Right ventricle myocardium inferior (tissue), 1 donor: ENCODE measurements around the gene LYSMD4. TPM values are rescaled to one million over a fixed set of nuclear protein-coding genes. Genes with fewer than 3 reads are reported as not detected.
"Not testable (repeated sequence)": the region's sequence is repeated elsewhere in the genome, so short reads cannot be mapped to it uniquely, and the experiment has no call there.

ENCODE experiments used
- ATAC-seq: fragments of 200-7000 bp; cut with Tn5 transposase; one replicate; pipeline ENCODE4 v1.9.1; 2020; ENCODE audit warnings: mild to moderate bottlenecking, moderate library complexity
- DNase-seq: peaks from one replicate; pipeline ENCODE4 v3.0.0; 2021; ENCODE audit errors: missing footprints
- intact Hi-C: fragments of 100-400 bp; cut with DNase I; formaldehyde crosslinking; loops from one replicate; pipeline ENCODE4 v1.11.0; 2022
- long read RNA-seq: library from polyadenylated mRNA; unstranded; transcript quantifications from one replicate; pipeline ENCODE4 v2.0.0, GENCODE V29; 2021
- total RNA-seq: library from RNA; stranded (reverse); fragmentation: NEBNext Ultra II Directional; extraction: Animal tissue kit (Norgen Biotek cat#: 25700); gene quantifications from one replicate; pipeline ENCODE4 v1.2.1, GENCODE V29; 2021
- donor health status: DM: no; HTN: yes; CAD: no; lungs with severe emphysema.

LYSMD4 gene
- total RNA-seq, result 9.3 TPM
- long read RNA-seq, partial matches to known transcripts, result 4 of 12 reads
- long read RNA-seq, other reads (novel, unspliced or antisense), result 7 of 12 reads

- intact Hi-C loops, result loop anchor here (5.0 to 10.0 kb wide), 2 partner anchors 451 to 629 kb away; partner anchors contain the start of gene SYNM
These were observed at the start of gene LYSMD4 for GRCh38 chr15:99733268-99734039. TSS of gene LYSMD4 (minus strand) at chr15:99733437. CDS start at chr15:99731999, 1,438 bp downstream.

GRCh38 chr15:99782029-99782428 is 48.8 kb upstream of the LYSMD4 start:
- ATAC-seq, intact Hi-C loops, DNase-seq: not testable (repeated sequence)

More at GRCh38 chr15:99733268-99734039, at the start of gene LYSMD4:
- peak; percentile 99 for DNase-seq
- ATAC-seq, result peak; percentile 99

GRCh38 chr15:99777144-99777543 is 43.9 kb upstream of the LYSMD4 start:
- DNase-seq (no peak), ATAC-seq (no peak)
- intact Hi-C loops, result no loop called here

- DNase-seq, result no peak
- intact Hi-C loops, result no loop called here
These were observed 31.3 kb upstream of the LYSMD4 start for GRCh38 chr15:99764522-99764921.

GRCh38 chr15:99763827-99764226 is 30.6 kb upstream of the LYSMD4 start:
- intact Hi-C loops, result no loop called here
- no peak for ATAC-seq
- no peak for DNase-seq

More at GRCh38 chr15:99764522-99764921, 31.3 kb upstream of the LYSMD4 start:
- ATAC-seq, result no peak

- no peak for ATAC-seq
- intact Hi-C loops, result no loop called here
These were observed 29.1 kb upstream of the LYSMD4 start for GRCh38 chr15:99762288-99762687.

GRCh38 chr15:99755692-99756409 is 22.6 kb upstream of the LYSMD4 start:
- DNase-seq (no peak), ATAC-seq (peak; percentile 86)
- intact Hi-C loops, result loop anchor here (2.0 kb wide), 1 partner anchor 483 kb away; no protein-coding TSS in a partner anchor

More at GRCh38 chr15:99762288-99762687, 29.1 kb upstream of the LYSMD4 start:
- DNase-seq, result no peak

- no peak for ATAC-seq
- intact Hi-C loops, result no loop called here
These were observed 19.8 kb upstream of the LYSMD4 start for GRCh38 chr15:99753066-99753465.

GRCh38 chr15:99752556-99752955 is 19.3 kb upstream of the LYSMD4 start:
- ATAC-seq (no peak), DNase-seq (no peak)
- intact Hi-C loops, result no loop called here

More at GRCh38 chr15:99753066-99753465, 19.8 kb upstream of the LYSMD4 start:
- no peak for DNase-seq

- DNase-seq, ATAC-seq, intact Hi-C loops: not testable (repeated sequence)
These were observed 17.1 kb upstream of the LYSMD4 start for GRCh38 chr15:99750326-99750725.

- intact Hi-C loops, result no loop called here
- ATAC-seq (no peak), DNase-seq (no peak)
These were observed 16.1 kb upstream of the LYSMD4 start for GRCh38 chr15:99749386-99749785.

GRCh38 chr15:99745370-99746086 is 12.3 kb upstream of the LYSMD4 start:
- ATAC-seq (no peak), DNase-seq (no peak)
- intact Hi-C loops, result no loop called here

GRCh38 chr15:99744142-99744541 is 10.9 kb upstream of the LYSMD4 start:
- intact Hi-C loops, result no loop called here
- no peak for DNase-seq

GRCh38 chr15:99741835-99742234 is 8.6 kb upstream of the LYSMD4 start:
- intact Hi-C loops, result no loop called here
- DNase-seq, result no peak
- no peak for ATAC-seq

More at GRCh38 chr15:99744142-99744541, 10.9 kb upstream of the LYSMD4 start:
- no peak for ATAC-seq

- DNase-seq (no peak), ATAC-seq (no peak)
- intact Hi-C loops, result loop anchor here (10.0 kb wide), 1 partner anchor 633 kb away; the partner anchor contains the start of gene SYNM
These were observed 5.0 kb upstream of the LYSMD4 start for GRCh38 chr15:99738021-99738847.

- intact Hi-C loops, result loop anchor here (10.0 kb wide), 1 partner anchor 632 kb away; the partner anchor contains the start of gene SYNM
- ATAC-seq (no peak), DNase-seq (no peak)
These were observed 3.5 kb upstream of the LYSMD4 start for GRCh38 chr15:99736702-99737101.

- ATAC-seq (no peak), DNase-seq (no peak)
- intact Hi-C loops, result loop anchor here (10.0 kb wide), 1 partner anchor 631 kb away; the partner anchor contains the start of gene SYNM
These were observed 2.6 kb upstream of the LYSMD4 start for GRCh38 chr15:99735868-99736267.

- intact Hi-C loops, result loop anchor here (5.0 to 10.0 kb wide), 2 partner anchors 452 to 630 kb away; partner anchors contain the start of gene SYNM
- no peak for DNase-seq
- ATAC-seq, result no peak
These were observed 1.3 kb upstream of the LYSMD4 start for GRCh38 chr15:99734575-99734974.
